HL-60 (cell line): ENCODE data around the gene EMID1.

Experiments
- DNase-seq, 2 experiments: peaks; one replicate each; pipeline ENCODE4 v3.0.0-alpha.2; 2010 to 2020; ENCODE audit warnings: low read depth in 1 of 2, low spot score in 1 of 2
- H3K27ac ChIP-seq: fragments of 250-450 bp; sonication (Bioruptor Pico); replicated peaks from 2 replicates; pipeline ENCODE4 v1.5.1; 2020; ENCODE audit warnings: mild to moderate bottlenecking, moderate library complexity
- H3K27me3 ChIP-seq: fragments of 250-450 bp; sonication (Bioruptor Pico); 2 replicates; pipeline ENCODE4 v1.5.1; 2021; ENCODE audit warnings: mild to moderate bottlenecking, moderate library complexity; ENCODE audit not compliant: insufficient read depth, poor library complexity, severe bottlenecking
- H3K4me3 ChIP-seq: replicated peaks from 2 replicates; pipeline ENCODE4 v1.5.1; 2011; ENCODE audit warnings: mild to moderate bottlenecking, control low read depth, low read length; ENCODE audit not compliant: insufficient read depth
- GABPA ChIP-seq: IDR thresholded peaks from 2 replicates; pipeline ENCODE4 v1.6.1; 2012; ENCODE audit warnings: low read depth
- POLR2AphosphoS5 ChIP-seq: IDR thresholded peaks from 2 replicates; pipeline ENCODE4 v1.6.1; 2012; ENCODE audit warnings: low read depth
- SPI1 ChIP-seq: IDR thresholded peaks from 2 replicates; pipeline ENCODE4 v1.6.1; 2012; ENCODE audit warnings: low read depth, mild to moderate bottlenecking, borderline replicate concordance
- TF ChIP-seq, protein P1 (sequence below): IDR thresholded peaks from one replicate; pipeline ENCODE4 v1.5.1; 2011; ENCODE audit warnings: low read length, control low read depth, inconsistent platforms; ENCODE audit not compliant: insufficient read depth
- TF ChIP-seq, protein P2 (sequence below): IDR thresholded peaks from 2 replicates; pipeline ENCODE4 v1.6.1; 2012; ENCODE audit warnings: low read depth; ENCODE audit not compliant: insufficient replicate concordance

EMID1 gene

DNA sequence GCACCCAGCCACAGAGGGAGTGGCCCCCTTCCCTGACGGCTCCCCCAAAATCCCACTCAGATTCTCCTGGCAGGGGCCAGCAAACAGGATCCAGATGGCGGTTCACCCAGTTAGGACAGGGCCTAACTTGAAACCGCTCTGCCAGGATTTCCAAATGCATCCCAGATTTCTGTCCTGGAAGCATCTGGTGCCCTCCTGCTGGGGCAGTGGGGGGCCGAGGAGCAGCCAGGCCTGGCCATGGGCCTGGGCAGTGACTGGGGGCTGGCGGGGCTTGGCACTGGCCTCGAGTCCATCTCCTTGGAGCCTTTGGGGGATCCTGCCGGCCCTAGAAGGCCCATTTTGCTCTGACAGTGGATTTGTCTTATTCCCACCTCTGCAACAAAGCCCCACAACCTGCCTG, 17.9 kb upstream of the EMID1 start:
- Histone ChIP-seq H3K27me3 (no peaks in the 10 kb centered on the region), H3K4me3 (no peak overlapping the region), H3K27ac (no peak overlapping the region)
- DNase-seq, result no peak
- TF ChIP-seq SPI1, result no peak
- no peak for TF ChIP-seq POLR2AphosphoS5
- TF ChIP-seq, protein P1, sequence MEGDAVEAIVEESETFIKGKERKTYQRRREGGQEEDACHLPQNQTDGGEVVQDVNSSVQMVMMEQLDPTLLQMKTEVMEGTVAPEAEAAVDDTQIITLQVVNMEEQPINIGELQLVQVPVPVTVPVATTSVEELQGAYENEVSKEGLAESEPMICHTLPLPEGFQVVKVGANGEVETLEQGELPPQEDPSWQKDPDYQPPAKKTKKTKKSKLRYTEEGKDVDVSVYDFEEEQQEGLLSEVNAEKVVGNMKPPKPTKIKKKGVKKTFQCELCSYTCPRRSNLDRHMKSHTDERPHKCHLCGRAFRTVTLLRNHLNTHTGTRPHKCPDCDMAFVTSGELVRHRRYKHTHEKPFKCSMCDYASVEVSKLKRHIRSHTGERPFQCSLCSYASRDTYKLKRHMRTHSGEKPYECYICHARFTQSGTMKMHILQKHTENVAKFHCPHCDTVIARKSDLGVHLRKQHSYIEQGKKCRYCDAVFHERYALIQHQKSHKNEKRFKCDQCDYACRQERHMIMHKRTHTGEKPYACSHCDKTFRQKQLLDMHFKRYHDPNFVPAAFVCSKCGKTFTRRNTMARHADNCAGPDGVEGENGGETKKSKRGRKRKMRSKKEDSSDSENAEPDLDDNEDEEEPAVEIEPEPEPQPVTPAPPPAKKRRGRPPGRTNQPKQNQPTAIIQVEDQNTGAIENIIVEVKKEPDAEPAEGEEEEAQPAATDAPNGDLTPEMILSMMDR, result no peak
- TF ChIP-seq GABPA, result no peak
- TF ChIP-seq, protein P2, sequence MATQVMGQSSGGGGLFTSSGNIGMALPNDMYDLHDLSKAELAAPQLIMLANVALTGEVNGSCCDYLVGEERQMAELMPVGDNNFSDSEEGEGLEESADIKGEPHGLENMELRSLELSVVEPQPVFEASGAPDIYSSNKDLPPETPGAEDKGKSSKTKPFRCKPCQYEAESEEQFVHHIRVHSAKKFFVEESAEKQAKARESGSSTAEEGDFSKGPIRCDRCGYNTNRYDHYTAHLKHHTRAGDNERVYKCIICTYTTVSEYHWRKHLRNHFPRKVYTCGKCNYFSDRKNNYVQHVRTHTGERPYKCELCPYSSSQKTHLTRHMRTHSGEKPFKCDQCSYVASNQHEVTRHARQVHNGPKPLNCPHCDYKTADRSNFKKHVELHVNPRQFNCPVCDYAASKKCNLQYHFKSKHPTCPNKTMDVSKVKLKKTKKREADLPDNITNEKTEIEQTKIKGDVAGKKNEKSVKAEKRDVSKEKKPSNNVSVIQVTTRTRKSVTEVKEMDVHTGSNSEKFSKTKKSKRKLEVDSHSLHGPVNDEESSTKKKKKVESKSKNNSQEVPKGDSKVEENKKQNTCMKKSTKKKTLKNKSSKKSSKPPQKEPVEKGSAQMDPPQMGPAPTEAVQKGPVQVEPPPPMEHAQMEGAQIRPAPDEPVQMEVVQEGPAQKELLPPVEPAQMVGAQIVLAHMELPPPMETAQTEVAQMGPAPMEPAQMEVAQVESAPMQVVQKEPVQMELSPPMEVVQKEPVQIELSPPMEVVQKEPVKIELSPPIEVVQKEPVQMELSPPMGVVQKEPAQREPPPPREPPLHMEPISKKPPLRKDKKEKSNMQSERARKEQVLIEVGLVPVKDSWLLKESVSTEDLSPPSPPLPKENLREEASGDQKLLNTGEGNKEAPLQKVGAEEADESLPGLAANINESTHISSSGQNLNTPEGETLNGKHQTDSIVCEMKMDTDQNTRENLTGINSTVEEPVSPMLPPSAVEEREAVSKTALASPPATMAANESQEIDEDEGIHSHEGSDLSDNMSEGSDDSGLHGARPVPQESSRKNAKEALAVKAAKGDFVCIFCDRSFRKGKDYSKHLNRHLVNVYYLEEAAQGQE, result no peak

- DNase-seq, result no peak
- no peak overlapping the region for H3K4me3 ChIP-seq
These were observed 15.6 kb upstream of the EMID1 start for GRCh38 chr22:29190051-29190450.

DNA sequence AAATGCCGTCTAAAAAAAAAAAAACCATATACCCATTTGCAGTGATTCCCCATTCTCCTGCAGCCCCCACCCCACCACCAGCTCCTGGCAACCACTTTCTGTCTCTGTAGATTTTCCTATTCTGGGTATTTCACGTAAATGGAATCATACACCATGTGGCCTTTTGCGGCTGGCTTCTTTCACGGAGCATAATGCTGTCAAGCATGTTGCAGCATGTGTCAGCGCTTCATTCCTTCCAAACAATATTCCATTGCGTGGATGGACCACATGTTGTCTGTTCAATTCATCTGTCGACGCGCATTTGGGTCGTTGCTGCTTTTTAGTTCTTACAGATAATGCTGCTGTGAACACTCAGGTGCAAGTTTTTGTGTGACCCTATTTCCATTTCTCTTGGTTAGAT, 14.8 kb upstream of the EMID1 start:
- DNase-seq, result no peak
- TF ChIP-seq SPI1 (no peak), GABPA (no peak), POLR2AphosphoS5 (no peak)
- TF ChIP-seq, protein P2, result no peak
- TF ChIP-seq, protein P1, result no peak
- Histone ChIP-seq H3K4me3 (no peak overlapping the region), H3K27me3 (no peaks in the 10 kb centered on the region), H3K27ac (no peak overlapping the region)

More at GRCh38 chr22:29190051-29190450, 15.6 kb upstream of the EMID1 start:
- no peaks in the 10 kb centered on the region for H3K27me3 ChIP-seq
- no peak for TF ChIP-seq SPI1
- no peak for TF ChIP-seq POLR2AphosphoS5
- TF ChIP-seq, protein P2, result no peak
- no peak for TF ChIP-seq GABPA
- TF ChIP-seq, protein P1, result no peak
- H3K27ac ChIP-seq, result no peak overlapping the region
